ENCODE data around the gene CST9. TPM values are rescaled to one million over a fixed set of nuclear protein-coding genes. Genes with fewer than 3 reads are reported as not detected.

The CST9 gene
- total and polyA plus RNA-seq, 2 donors (not counting 3 experiments of a cell fraction or from before 2014, with no cell fraction given): not detected

GRCh38 chr20:23603321-23603720 is 2.4 kb downstream of the CST9 start:
- TF ChIP-seq CTCF (IDR thresholded peaks at IDR 0.05; ENCODE audit: extremely low read depth in 1 of 2, insufficient read depth in 1 of 2, low read depth in 1 of 2, low read length in 2 of 2) (no peak), GATA2 (IDR thresholded peaks at IDR 0.05; ENCODE audit: insufficient read depth, insufficient read length, low read depth, low read length) (no peak), POLR2A (IDR thresholded peaks at IDR 0.05; ENCODE audit: low read depth, low read length) (no peak), MYC (IDR thresholded peaks at IDR 0.05; ENCODE audit: low read depth, low read length) (no peak), FOS (IDR thresholded peaks at IDR 0.05; ENCODE audit: borderline replicate concordance, insufficient read depth, low read length) (no peak), POLR2AphosphoS5 (IDR thresholded peaks at IDR 0.05; ENCODE audit: insufficient read depth, low read depth, low read length) (no peak), EZH2 (IDR thresholded peaks at IDR 0.05; ENCODE audit: borderline replicate concordance, low read depth, low read length, severe bottlenecking) (no peak), JUN (IDR thresholded peaks at IDR 0.05; ENCODE audit: borderline replicate concordance, insufficient read depth, insufficient read length, low read depth) (no peak)
- TF ChIP-seq, protein P1, sequence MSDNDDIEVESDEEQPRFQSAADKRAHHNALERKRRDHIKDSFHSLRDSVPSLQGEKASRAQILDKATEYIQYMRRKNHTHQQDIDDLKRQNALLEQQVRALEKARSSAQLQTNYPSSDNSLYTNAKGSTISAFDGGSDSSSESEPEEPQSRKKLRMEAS (IDR thresholded peaks at IDR 0.05; ENCODE audit: insufficient read depth, insufficient read length): no peak
- FAIRE-seq: no peak
- no peak overlapping the region for H3K27ac ChIP-seq (ENCODE audit: insufficient read depth, low read depth, low read length)
- H3K9me3 ChIP-seq (replicated peaks; ENCODE audit: control insufficient read depth, insufficient read depth, low read length): no peaks in the 10 kb centered on the region
- H2AFZ ChIP-seq (ENCODE audit: low read depth, low read length): no peak overlapping the region
- dilution Hi-C loops (cut with MboI; ENCODE audit: extremely low pct_ligation_motif_present, low sequenced_read_pairs) (no loop called here), intact Hi-C loops (cut with micrococcal nuclease) (loop anchor here (10.0 kb wide), 3 partner anchors 61 to 919 kb away; partner anchors contain the start of gene THBD)
- no peaks in the 10 kb centered on the region for H4K20me1 ChIP-seq (replicated peaks; ENCODE audit: control insufficient read depth, extremely low read depth, insufficient read depth, low read length)
- H3K4me3 ChIP-seq (replicated peaks in 1 of 3; ENCODE audit: insufficient read depth in 1 of 3, low read depth in 1 of 3, low read length in 3 of 3): no peak overlapping the region
- no peaks in the 10 kb centered on the region for H3K9me1 ChIP-seq (replicated peaks; ENCODE audit: control insufficient read depth, extremely low read depth, insufficient read depth, low read length)
- ChIA-PET CTCF (interaction anchor here (0.8 to 2.2 kb wide), 2 partner anchors 157 to 161 kb away, joined by 3 to 8 read pairs; no protein-coding TSS in a partner anchor), POLR2A (no interaction called here)
- H3K4me2 ChIP-seq (ENCODE audit: insufficient read depth, low read length): no peak overlapping the region
- DNase-seq (ENCODE audit: low read depth, low spot score): no peak
- H3K79me2 ChIP-seq (ENCODE audit: control insufficient read depth, insufficient read depth, low read length): no peaks in the 10 kb centered on the region
- no peak overlapping the region for H3K9ac ChIP-seq (replicated peaks; ENCODE audit: extremely low read depth, insufficient read depth, low read length)
- H3K36me3 ChIP-seq (ENCODE audit: control insufficient read depth in 2 of 2, extremely low read depth in 1 of 2, insufficient read depth in 2 of 2, low read length in 2 of 2): no peaks in the 10 kb centered on the region
- peaks cover 9 to 21% of the 10 kb centered on the region in 2 experiments for H3K27me3 ChIP-seq (ENCODE audit: control insufficient read depth in 2 of 2, insufficient read depth in 2 of 2, low read length in 2 of 2)
- BruUV-seq (replicated peaks): no TSS peak
- no peaks in the 10 kb centered on the region for H3K4me1 ChIP-seq (ENCODE audit: control insufficient read depth, extremely low read depth, insufficient read depth, low read length)

All from endothelial cell of umbilical vein (primary cell).